Measurements from ENCODE around the gene ZNF829.

ZNF829 gene

GRCh38 chr19:36915992-36916830, at the start of gene ZNF829, which contains the start of gene ZNF568:
ZNF829 (minus strand) TSS chr19:36916291; CDS start chr19:36915167, 1,124 bp downstream.
ZNF568 (plus strand) TSS chr19:36916332; CDS start chr19:36922771, 6,439 bp downstream.
- peak; percentile 29 for DNase-seq (ENCODE audit: low spot score)

- no peak for DNase-seq (ENCODE audit: low spot score)
These were observed 47.2 kb upstream of the ZNF829 start for GRCh38 chr19:36963280-36963679.

GRCh38 chr19:36962346-36962745, 46.3 kb upstream of the ZNF829 start:
- DNase-seq (ENCODE audit: low spot score): no peak

GRCh38 chr19:36950335-36951119, 34.4 kb upstream of the ZNF829 start:
- DNase-seq (ENCODE audit: low spot score): no peak

GRCh38 chr19:36939153-36939552, 23.1 kb upstream of the ZNF829 start:
- no peak for DNase-seq (ENCODE audit: low spot score)

- DNase-seq (ENCODE audit: low spot score): no peak
These were observed 15.6 kb upstream of the ZNF829 start for GRCh38 chr19:36931684-36932083.

GRCh38 chr19:36918090-36918489, 2.0 kb upstream of the ZNF829 start:
- DNase-seq (ENCODE audit: low spot score): no peak

- DNase-seq (ENCODE audit: low spot score): no peak
These were observed 900 bp upstream of the ZNF829 start for GRCh38 chr19:36916991-36917390.

- no peak for DNase-seq (ENCODE audit: low spot score)
These were observed 17.7 kb downstream of the ZNF829 start for GRCh38 chr19:36898422-36898821.

- no peak for DNase-seq (ENCODE audit: low spot score)
These were observed 21.2 kb downstream of the ZNF829 start for GRCh38 chr19:36894849-36895383.

- DNase-seq (ENCODE audit: low spot score): no peak
These were observed 24.2 kb downstream of the ZNF829 start for GRCh38 chr19:36891768-36892357.

- no peak for DNase-seq (ENCODE audit: low spot score)
These were observed 38.8 kb downstream of the ZNF829 start for GRCh38 chr19:36876993-36877938.

GRCh38 chr19:36851898-36852297, 64.2 kb downstream of the ZNF829 start:
- no peak for DNase-seq (ENCODE audit: low spot score)

- peak; percentile 69 for DNase-seq (ENCODE audit: low spot score)
These were observed 65.3 kb downstream of the ZNF829 start, which contains the start of gene ZNF345 for GRCh38 chr19:36850559-36851442. ZNF345 (plus strand) TSS chr19:36850876; CDS start chr19:36876831, 25,955 bp downstream.

- peak; percentile 68 for DNase-seq (ENCODE audit: low spot score)
These were observed 66.2 kb downstream of the ZNF829 start for GRCh38 chr19:36849701-36850558.

GRCh38 chr19:36847968-36848367, 68.1 kb downstream of the ZNF829 start:
- DNase-seq (ENCODE audit: low spot score): no peak

- no peak for DNase-seq (ENCODE audit: low spot score)
These were observed 77.2 kb downstream of the ZNF829 start for GRCh38 chr19:36838784-36839324.
